HepG2 (cell line): ENCODE measurements around the gene SKI. TPM values are rescaled to one million over a fixed set of nuclear protein-coding genes. Genes with fewer than 3 reads are reported as not detected.

Experiments used
- ARID5B ChIP-seq: IDR thresholded peaks from 2 replicates; pipeline ENCODE4 v1.4.0; 2020; ENCODE audit warnings: mild to moderate bottlenecking, missing genetic modification reagents
- BCL3 ChIP-seq: sonication (generic); formaldehyde crosslinking; IDR thresholded peaks from 2 replicates; pipeline ENCODE4 v1.5.1; 2020; ENCODE audit warnings: mild to moderate bottlenecking, missing genetic modification reagents, moderate library complexity
- CREB1 ChIP-seq, 2 experiments: fragments of 450-650 bp in 1 of 2; IDR thresholded peaks; 2 replicates each; pipeline ENCODE4 v1.6.1; 2016 to 2017; ENCODE audit warnings: control low read depth in 1 of 2, mild to moderate bottlenecking in 1 of 2, missing compliant biosample characterization in 1 of 2, missing genetic modification characterization in 1 of 2
- CREBL2 ChIP-seq: sonication (generic); formaldehyde crosslinking; IDR thresholded peaks from 2 replicates; pipeline ENCODE4 v1.8.1; 2023; ENCODE audit warnings: missing genetic modification reagents, mild to moderate bottlenecking, borderline replicate concordance
- DPF2 ChIP-seq: sonication (generic); formaldehyde crosslinking; IDR thresholded peaks from 2 replicates; pipeline ENCODE4 v1.4.0; 2020; ENCODE audit warnings: mild to moderate bottlenecking, low read depth, missing genetic modification reagents, borderline replicate concordance
- ELK4 ChIP-seq: sonication (generic); formaldehyde crosslinking; IDR thresholded peaks from 2 replicates; pipeline ENCODE4 v1.9.0; 2021; ENCODE audit warnings: missing genetic modification reagents, borderline replicate concordance
- GZF1 ChIP-seq: sonication (generic); formaldehyde crosslinking; IDR thresholded peaks from 2 replicates; pipeline ENCODE4 v1.5.1; 2020; ENCODE audit warnings: mild to moderate bottlenecking, missing genetic modification reagents
- HDAC6 ChIP-seq: fragments of 200-600 bp; sonication (generic); IDR thresholded peaks from 2 replicates; pipeline ENCODE4 v1.7.0; 2017; ENCODE audit warnings: mild to moderate bottlenecking, antibody characterized with exemption, low read length, low read depth
- HOXA3 ChIP-seq: sonication (generic); formaldehyde crosslinking; IDR thresholded peaks from 2 replicates; pipeline ENCODE4 v1.5.0; 2020; ENCODE audit warnings: missing genetic modification reagents
- SP5 ChIP-seq: IDR thresholded peaks from 2 replicates; pipeline ENCODE4 v1.6.1; 2016; ENCODE audit warnings: low read depth, borderline replicate concordance
- TGIF2 ChIP-seq: IDR thresholded peaks from 2 replicates; pipeline ENCODE4 v1.6.1; 2016; ENCODE audit warnings: control low read depth, missing compliant biosample characterization
- ZBTB21 ChIP-seq: sonication (generic); formaldehyde crosslinking; IDR thresholded peaks from 2 replicates; pipeline ENCODE4 v1.4.0; 2020; ENCODE audit warnings: missing genetic modification reagents
- ZHX2 ChIP-seq, 2 experiments: sonication (generic) in 1 of 2; formaldehyde crosslinking in 1 of 2; IDR thresholded peaks; 2 replicates each; pipeline versions ENCODE4 v1.6.1 to v1.9.0; 2014 to 2022; ENCODE audit warnings: antibody characterized with exemption in 1 of 2, borderline replicate concordance in 1 of 2, inconsistent platforms in 1 of 2, low read depth in 1 of 2, missing genetic modification reagents in 1 of 2
- ZNF878 ChIP-seq: sonication (generic); formaldehyde crosslinking; IDR thresholded peaks from 2 replicates; pipeline ENCODE4 v1.8.1; 2023; ENCODE audit warnings: mild to moderate bottlenecking, missing genetic modification reagents, moderate library complexity
- ZSCAN22 ChIP-seq: sonication (generic); formaldehyde crosslinking; IDR thresholded peaks from 2 replicates; pipeline ENCODE4 v1.4.0; 2020; ENCODE audit warnings: mild to moderate bottlenecking, missing genetic modification reagents
- polyA plus RNA-seq, 8 experiments: library from polyadenylated mRNA; depleted of rRNA in 3 of 8; stranded (reverse) in 7 of 8; unstranded in 1 of 8; fragments of >200 nt; fragmentation: Illumina TruSeq in 4 of 8; extraction: Trizol in 4 of 8; gene quantifications; 2 replicates each; pipeline versions ENCODE4 v1.2.1 to v1.2.3, GENCODE V29; 2011 to 2016; ENCODE audit warnings: low read depth in 4 of 8, missing spikeins in 1 of 8, mixed read lengths in 1 of 8; ENCODE audit not compliant: insufficient read depth in 1 of 8
- total RNA-seq, 5 experiments: library from RNA; depleted of rRNA; stranded (reverse); fragments of >200 nt; fragmentation: Illumina TruSeq; extraction: Trizol; gene quantifications; 2 replicates each; pipeline ENCODE4 v1.2.3, GENCODE V29; 2016; ENCODE audit warnings: low read depth in 1 of 5

SKI gene
- total and polyA plus RNA-seq, 2 of the 13 experiments (the other 11 are each of a cell fraction or from before 2014, with no cell fraction given), result 4.7 to 6.9 TPM

GRCh38 chr1:2270260-2271100 lies 42.4 kb downstream of the SKI start (continued):
- TF ChIP-seq DPF2, result no peak
- no peak for TF ChIP-seq TGIF2
- no peak for TF ChIP-seq ELK4 (CRISPR knock-in tag)
- TF ChIP-seq ZSCAN22 (CRISPR knock-in tag), result no peak
- no peak for TF ChIP-seq ZBTB21
- TF ChIP-seq ZNF878, result no peak
- TF ChIP-seq GZF1 (CRISPR knock-in tag), result no peak
- no peak for TF ChIP-seq ARID5B (CRISPR knock-in tag)
- TF ChIP-seq BCL3, result no peak
- TF ChIP-seq HOXA3 (CRISPR knock-in tag), result peak; percentile 57
- no peak for TF ChIP-seq ZHX2 (IDR thresholded peaks at IDR 0.05; ENCODE audit: low read depth)
- TF ChIP-seq ZHX2 (CRISPR knock-in tag; IDR thresholded peaks at IDR 0.05; ENCODE audit: borderline replicate concordance), result no peak
- no peak for TF ChIP-seq CREBL2 (CRISPR knock-in tag)
- no peak for TF ChIP-seq CREB1 (IDR thresholded peaks at IDR 0.05)
- TF ChIP-seq CREB1 (CRISPR knock-in tag; IDR thresholded peaks at IDR 0.05), result no peak
- TF ChIP-seq HDAC6, result no peak
- peak; percentile 60; the same call in 1 of the 2 replicates for TF ChIP-seq SP5 (CRISPR knock-in tag)
